ENCODE results near the gene MIDN. TPM values are rescaled to one million over a fixed set of nuclear protein-coding genes. Genes with fewer than 3 reads are reported as not detected.

Gene MIDN
- total RNA-seq, 2 experiments from 2014 or later, result 75.2 to 80.7 TPM

Other genes starting within 250 kb of the MIDN start
- not detected for gene GRIN3B, start 248.2 kb upstream of the MIDN start, total RNA-seq
- gene TMEM259, start 227.5 kb upstream of the MIDN start, total RNA-seq, result 100 to 1,000 TPM; 231 to 235 TPM
- gene RNU6-2, start 227.1 kb upstream of the MIDN start, total RNA-seq, result not detected
- gene CNN2, start 222.0 kb upstream of the MIDN start, total RNA-seq, result 100 to 1,000 TPM; 340 to 353 TPM
- gene ABCA7, start 208.5 kb upstream of the MIDN start, total RNA-seq, result 100 to 1,000 TPM; 145 to 146 TPM
- 100 to 1,000 TPM; 576 to 581 TPM for gene ARHGAP45, start 181.4 kb upstream of the MIDN start, total RNA-seq
- 100 to 1,000 TPM; 142 to 163 TPM for gene POLR2E, start 153.2 kb upstream of the MIDN start, total RNA-seq
- 100 to 1,000 TPM; 194 to 206 TPM for gene GPX4, start 144.6 kb upstream of the MIDN start, total RNA-seq
- gene SBNO2, start 74.3 kb upstream of the MIDN start, total RNA-seq, result 10 to 100 TPM; 77.7 to 90.6 TPM
- 10 to 100 TPM; 87.1 to 87.2 TPM for gene STK11, start 42.8 kb upstream of the MIDN start, total RNA-seq
- gene CBARP, start 10.6 kb upstream of the MIDN start, total RNA-seq, result under 1 TPM; 0.14 to 0.17 TPM
- gene ATP5F1D, start 6.8 kb upstream of the MIDN start, total RNA-seq, result 100 to 1,000 TPM; 157 to 161 TPM
- gene CIRBP, start 20.7 kb downstream of the MIDN start, total RNA-seq, result 100 to 1,000 TPM; 327 to 342 TPM
- gene FAM174C, start 26.9 kb downstream of the MIDN start, total RNA-seq, result 10 to 100 TPM; 44.5 to 48.3 TPM
- not detected for gene EFNA2, start 37.3 kb downstream of the MIDN start, total RNA-seq
- gene NDUFS7, start 135.3 kb downstream of the MIDN start, total RNA-seq, result 100 to 1,000 TPM; 103 to 106 TPM
- gene GAMT, start 153.0 kb downstream of the MIDN start, total RNA-seq, result 10 to 100 TPM; 17.9 to 18.9 TPM
- gene DAZAP1, start 159.0 kb downstream of the MIDN start, total RNA-seq, result 100 to 1,000 TPM; 214 to 217 TPM
- 1,000 to 10,000 TPM; 1,438 to 1,457 TPM for gene RPS15, start 189.8 kb downstream of the MIDN start, total RNA-seq
- gene APC2, start 201.5 kb downstream of the MIDN start, total RNA-seq, result under 1 TPM; 0.06 to 0.11 TPM
- gene C19orf25, start 230.6 kb downstream of the MIDN start, total RNA-seq, result 10 to 100 TPM; 48.0 to 51.2 TPM
- gene PCSK4, start 241.8 kb downstream of the MIDN start, total RNA-seq, result 1 to 10 TPM; 6.7 to 9.7 TPM
- 1 to 10 TPM; 2.2 to 2.8 TPM for gene REEP6, start 242.6 kb downstream of the MIDN start, total RNA-seq